PC-3 (cell line): Measurements from ENCODE around the gene KRT3. TPM values are rescaled to one million over a fixed set of nuclear protein-coding genes. Genes with fewer than 3 reads are reported as not detected.

ENCODE experiments used
- ATAC-seq: fragments of 200-7000 bp; cut with Tn5 transposase; 2 replicates; pipeline ENCODE4 v1.9.1; 2020; ENCODE audit warnings: mild to moderate bottlenecking, moderate library complexity
- BruUV-seq: library from RNA; stranded (reverse); fragments of 400-500 nt; replicated peaks from 2 replicates; lab custom pipeline; 2021; lab: Mats Ljungman, UMichigan
- CTCF ChIA-PET: fragments of 300-600 bp; sonication (Branson Sonifier 250); formaldehyde crosslinking; loops from one replicate; lab custom pipeline; 2022; ENCODE audit warnings: antibody characterized with exemption; lab: Charles Lee
- POLR2A ChIA-PET: fragments of 300-600 bp; sonication (Branson Sonifier 250); formaldehyde crosslinking; loops from one replicate; lab custom pipeline; 2022; ENCODE audit warnings: antibody characterized with exemption; ENCODE audit not compliant: unreplicated experiment; lab: Charles Lee
- DNase-seq: peaks from one replicate; pipeline ENCODE4 v3.0.0-alpha.2; 2015
- H2AFZ ChIP-seq: fragments of 300-600 bp; sonication (generic); 2 replicates; pipeline ENCODE4 v1.6.0; 2016; ENCODE audit warnings: antibody characterized with exemption, low read length
- H3F3A ChIP-seq: fragments of 300-600 bp; sonication (generic); one replicate; pipeline ENCODE4 v1.6.0; 2017; ENCODE audit warnings: antibody characterized with exemption, low read length, control low read depth, mild to moderate bottlenecking; ENCODE audit not compliant: unreplicated experiment
- H3K27ac ChIP-seq: fragments of 300-600 bp; sonication (generic); 2 replicates; pipeline ENCODE4 v1.5.1; 2016; ENCODE audit warnings: mild to moderate bottlenecking, low read length
- H3K27me3 ChIP-seq: fragments of 300-600 bp; sonication (generic); 2 replicates; pipeline ENCODE4 v1.6.1; 2016; ENCODE audit warnings: low read length, mixed read lengths
- H3K36me3 ChIP-seq: fragments of 300-600 bp; sonication (generic); 2 replicates; pipeline ENCODE4 v1.6.1; 2016; ENCODE audit warnings: low read depth, mixed run types, low read length, mixed read lengths
- H3K4me1 ChIP-seq: fragments of 300-600 bp; sonication (generic); 2 replicates; pipeline ENCODE4 v1.5.1; 2016; ENCODE audit warnings: low read length; ENCODE audit not compliant: insufficient read depth
- H3K4me2 ChIP-seq: fragments of 300-600 bp; sonication (generic); 2 replicates; pipeline ENCODE4 v1.6.0; 2016; ENCODE audit warnings: low read length
- H3K4me3 ChIP-seq: fragments of 300-600 bp; sonication (generic); 2 replicates; pipeline ENCODE4 v1.5.1; 2016; ENCODE audit warnings: mild to moderate bottlenecking, low read length, mixed read lengths
- H3K79me2 ChIP-seq: fragments of 300-600 bp; sonication (generic); 2 replicates; pipeline ENCODE4 v1.6.1; 2017; ENCODE audit warnings: low read length, mixed read lengths
- H3K9ac ChIP-seq: fragments of 300-600 bp; sonication (generic); 2 replicates; pipeline ENCODE4 v1.6.0; 2016; ENCODE audit warnings: mild to moderate bottlenecking, low read length
- H3K9me2 ChIP-seq: fragments of 300-600 bp; sonication (generic); replicated peaks from 2 replicates; pipeline ENCODE4 v1.6.1; 2016; ENCODE audit warnings: mixed run types, low read length, mixed read lengths
- H3K9me3 ChIP-seq: fragments of 300-600 bp; sonication (generic); 2 replicates; pipeline ENCODE4 v1.6.1; 2016; ENCODE audit warnings: low read length, mixed read lengths
- H4K20me1 ChIP-seq: fragments of 300-600 bp; sonication (generic); 2 replicates; pipeline ENCODE4 v1.6.1; 2016; ENCODE audit warnings: low read length, mixed read lengths
- EZH2 ChIP-seq: fragments of 300-600 bp; sonication (generic); IDR thresholded peaks from one replicate; pipeline ENCODE4 v1.6.1; 2017; ENCODE audit warnings: antibody characterized with exemption, mild to moderate bottlenecking, low read length; ENCODE audit not compliant: unreplicated experiment
- EZH2phosphoT487 ChIP-seq: fragments of 300-600 bp; sonication (generic); IDR thresholded peaks from 2 replicates; pipeline ENCODE4 v1.6.1; 2018; ENCODE audit warnings: mild to moderate bottlenecking, antibody characterized with exemption, low read length, borderline replicate concordance
- intact Hi-C: fragments of 100-400 bp; cut with micrococcal nuclease; formaldehyde crosslinking; loops from 2 replicates; pipeline ENCODE4 v1.9.0; 2023
- total RNA-seq: library from RNA; depleted of rRNA; stranded (reverse); fragments of >200 nt; gene quantifications from 2 replicates; pipeline ENCODE4 v1.2.3, GENCODE V29; 2014
- TF ChIP-seq, protein P1 (sequence below): fragments of 300-600 bp; sonication (generic); conservative IDR thresholded peaks from 2 replicates; pipeline ENCODE4 v1.5.1; 2017; ENCODE audit warnings: antibody characterized with exemption, low read depth, mild to moderate bottlenecking, low read length

Gene KRT3
- total RNA-seq, 1 experiment from 2014 or later, result 0.33 TPM

DNA sequence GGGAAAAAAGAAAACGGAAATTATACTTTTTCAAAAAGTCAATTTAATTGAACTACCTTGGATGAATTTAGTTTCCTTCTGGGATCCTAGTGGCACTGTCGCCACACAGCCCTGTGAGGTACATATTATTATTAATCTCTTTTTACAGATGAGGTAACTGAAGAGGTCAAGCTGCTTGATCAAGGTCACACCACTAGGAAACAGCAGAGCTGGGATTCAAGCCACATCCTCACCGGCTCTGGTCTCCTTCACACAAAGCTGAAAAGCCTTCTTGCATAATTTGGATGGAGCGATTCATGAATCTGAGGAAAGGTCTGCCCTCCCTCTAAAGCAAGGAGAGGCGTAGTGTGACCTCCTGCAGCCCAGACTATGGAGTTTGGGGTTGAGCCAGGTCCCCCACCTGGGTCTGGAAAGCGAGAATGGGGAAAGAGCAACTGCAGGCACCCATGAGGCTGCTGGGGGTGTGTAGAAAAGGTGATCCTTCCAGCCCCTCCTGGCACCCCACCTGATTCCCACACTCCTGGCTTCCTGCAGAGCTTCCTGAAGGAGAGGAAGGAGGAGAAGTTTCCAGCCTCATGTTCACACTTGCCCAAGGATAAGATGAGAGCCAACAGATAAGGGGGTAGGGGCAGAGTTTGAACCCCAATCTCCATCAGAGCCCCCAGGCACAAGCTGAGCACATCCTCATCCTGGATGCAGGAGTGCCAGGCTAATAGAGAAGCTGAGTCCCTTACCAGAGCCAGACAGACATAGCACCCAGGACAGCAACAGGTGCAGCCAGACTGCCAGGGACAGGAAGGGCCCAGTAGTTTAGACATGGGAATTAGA lies 42.1 kb upstream of the KRT3 start:
- intact Hi-C loops, result no loop called here
- BruUV-seq, result no TSS peak
- no peaks in the 10 kb centered on the region for H3K9me2 ChIP-seq
- H3K4me3 ChIP-seq, result no peak overlapping the region
- H3K27ac ChIP-seq, result no peak overlapping the region
- no peak overlapping the region for H3K9ac ChIP-seq
- DNase-seq (no peak), ATAC-seq (no peak)
- no peaks in the 10 kb centered on the region for H3K9me3 ChIP-seq
- ChIA-PET CTCF (no interaction called here), POLR2A (no interaction called here)
- no peak overlapping the region for H2AFZ ChIP-seq
- H3K27me3 ChIP-seq, result no peaks in the 10 kb centered on the region
- H3K36me3 ChIP-seq, result no peaks in the 10 kb centered on the region
- no peaks in the 10 kb centered on the region for H3F3A ChIP-seq
- H3K79me2 ChIP-seq, result no peaks in the 10 kb centered on the region
- TF ChIP-seq EZH2phosphoT487 (no peak), EZH2 (no peak)
- TF ChIP-seq, protein P1, sequence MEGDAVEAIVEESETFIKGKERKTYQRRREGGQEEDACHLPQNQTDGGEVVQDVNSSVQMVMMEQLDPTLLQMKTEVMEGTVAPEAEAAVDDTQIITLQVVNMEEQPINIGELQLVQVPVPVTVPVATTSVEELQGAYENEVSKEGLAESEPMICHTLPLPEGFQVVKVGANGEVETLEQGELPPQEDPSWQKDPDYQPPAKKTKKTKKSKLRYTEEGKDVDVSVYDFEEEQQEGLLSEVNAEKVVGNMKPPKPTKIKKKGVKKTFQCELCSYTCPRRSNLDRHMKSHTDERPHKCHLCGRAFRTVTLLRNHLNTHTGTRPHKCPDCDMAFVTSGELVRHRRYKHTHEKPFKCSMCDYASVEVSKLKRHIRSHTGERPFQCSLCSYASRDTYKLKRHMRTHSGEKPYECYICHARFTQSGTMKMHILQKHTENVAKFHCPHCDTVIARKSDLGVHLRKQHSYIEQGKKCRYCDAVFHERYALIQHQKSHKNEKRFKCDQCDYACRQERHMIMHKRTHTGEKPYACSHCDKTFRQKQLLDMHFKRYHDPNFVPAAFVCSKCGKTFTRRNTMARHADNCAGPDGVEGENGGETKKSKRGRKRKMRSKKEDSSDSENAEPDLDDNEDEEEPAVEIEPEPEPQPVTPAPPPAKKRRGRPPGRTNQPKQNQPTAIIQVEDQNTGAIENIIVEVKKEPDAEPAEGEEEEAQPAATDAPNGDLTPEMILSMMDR, result no peak
- H3K4me1 ChIP-seq, result peaks cover 27% of the 10 kb centered on the region
- H3K4me2 ChIP-seq, result no peak overlapping the region; the same call in 1 of the 2 replicates
- no peaks in the 10 kb centered on the region for H4K20me1 ChIP-seq

DNA sequence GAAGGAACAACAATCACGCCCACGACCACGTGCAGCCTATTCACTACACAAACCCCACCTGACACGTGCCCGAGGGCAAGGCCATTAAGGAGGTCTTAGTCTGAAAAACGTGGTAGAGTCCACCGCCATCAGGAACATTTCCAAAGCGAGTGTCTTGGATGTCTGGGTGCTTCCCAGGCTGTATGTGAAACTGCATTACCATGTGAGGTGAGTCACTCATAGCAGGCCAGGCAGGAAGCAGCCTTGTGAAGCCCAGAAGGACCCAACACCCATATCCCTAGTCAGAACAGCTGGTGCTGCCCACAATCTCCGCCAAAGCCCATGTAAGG lies 41.5 kb upstream of the KRT3 start:
- Histone ChIP-seq H3K27ac (peak overlapping the region; percentile 51), H3K9me3 (no peaks in the 10 kb centered on the region), H4K20me1 (no peaks in the 10 kb centered on the region), H3K4me3 (no peak overlapping the region), H2AFZ (0 out of 2 replicates have a peak overlapping the region, but pooled peaks have one; percentile 36), H3F3A (no peaks in the 10 kb centered on the region), H3K9me2 (no peaks in the 10 kb centered on the region), H3K79me2 (no peaks in the 10 kb centered on the region), H3K9ac (peak overlapping the region; percentile 6; the same call in 1 of the 2 replicates), H3K36me3 (no peaks in the 10 kb centered on the region), H3K4me2 (peak overlapping the region; percentile 50), H3K27me3 (no peaks in the 10 kb centered on the region), H3K4me1 (peaks cover 27% of the 10 kb centered on the region)
- TF ChIP-seq, protein P1, result no peak
- no peak for TF ChIP-seq EZH2
- TF ChIP-seq EZH2phosphoT487, result no peak
- peak; percentile 84 for ATAC-seq
- intact Hi-C loops, result no loop called here
- ChIA-PET CTCF (no interaction called here), POLR2A (no interaction called here)
- BruUV-seq, result no TSS peak
- DNase-seq, result peak; percentile 64
